Spinal cord (tissue), 10 donors: ENCODE data around the gene SLX1A. TPM values are rescaled to one million over a fixed set of nuclear protein-coding genes. Genes with fewer than 3 reads are reported as not detected.

ENCODE experiments used
- DNase-seq, 6 donors: peaks; one replicate each; pipeline versions ENCODE4 v3.0.0 to v3.0.0-alpha.2; 2013 to 2015; ENCODE audit warnings: low spot score in 6 of 6, low read depth in 4 of 6
- H3K27ac ChIP-seq: one replicate; pipeline ENCODE4 v1.5.1; 2013; ENCODE audit warnings: low read depth, low read length, control low read depth
- H3K27me3 ChIP-seq: one replicate; pipeline ENCODE4 v1.6.1; 2013; ENCODE audit warnings: low read length; ENCODE audit not compliant: control insufficient read depth, insufficient read depth
- H3K36me3 ChIP-seq: one replicate; pipeline ENCODE4 v1.6.1; 2013; ENCODE audit warnings: low read length; ENCODE audit not compliant: control insufficient read depth, insufficient read depth
- H3K4me1 ChIP-seq: one replicate; pipeline ENCODE4 v1.6.1; 2013; ENCODE audit warnings: low read length; ENCODE audit not compliant: control insufficient read depth, insufficient read depth
- H3K4me3 ChIP-seq: one replicate; pipeline ENCODE4 v1.5.1; 2013; ENCODE audit warnings: low read depth, low read length, control low read depth
- H3K9me3 ChIP-seq: one replicate; pipeline ENCODE4 v1.6.1; 2013; ENCODE audit warnings: low read length; ENCODE audit not compliant: control insufficient read depth, insufficient read depth
- WGBS: methylation state at CpG from one replicate; pipeline ENCODE4 v1.1.5; 2013; ENCODE audit warnings: missing lambda C conversion rate; ENCODE audit not compliant: insufficient coverage; 5-methylcytosine and 5-hydroxymethylcytosine counted together
- polyA plus RNA-seq, 2 donors: library from polyadenylated mRNA; unstranded; fragments of 120-200 nt; gene quantifications; one replicate each; pipeline ENCODE4 v1.2.1, GENCODE V29; 2013; ENCODE audit not compliant: insufficient read length in 2 of 2
- total RNA-seq, 2 donors: library from RNA; depleted of rRNA in 1 of 2; stranded (reverse); fragments of 120-200 nt in 1 of 2; fragments of >200 nt in 1 of 2; gene quantifications; one replicate each; pipeline versions ENCODE4 v1.2.3 to v1.2.4, GENCODE V29; 2013 to 2014
- donor health status: healthy.

SLX1A gene
- total and polyA plus RNA-seq, 4 donors: 4.5 to 47.2 (median 28.2) TPM

DNA sequence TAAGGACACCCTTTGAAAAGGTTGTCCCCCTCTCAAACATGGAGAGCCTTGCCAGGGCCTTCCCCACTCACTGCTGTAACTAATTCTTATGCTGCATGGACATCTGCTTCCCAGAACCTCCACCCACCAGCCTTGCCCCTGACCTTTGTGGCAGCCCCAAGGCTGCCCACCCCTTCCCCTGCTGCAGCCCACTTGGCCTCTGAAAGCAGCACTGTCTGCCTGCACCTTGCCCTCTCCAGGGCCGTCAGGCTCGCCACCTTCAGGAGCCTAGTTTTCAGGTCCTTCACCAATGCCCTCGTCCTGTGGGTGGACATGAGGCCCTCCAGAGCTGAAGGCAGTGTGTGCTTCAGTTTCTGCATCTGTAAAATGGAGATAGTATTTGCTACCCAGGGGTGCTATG lies 12.9 kb upstream of the SLX1A start:
- Histone ChIP-seq H3K4me1 (peaks cover 25% of the 10 kb centered on the region), H3K27me3 (no peaks in the 10 kb centered on the region), H3K9me3 (no peaks in the 10 kb centered on the region), H3K36me3 (peaks cover 8% of the 10 kb centered on the region), H3K4me3 (no peak overlapping the region), H3K27ac (no peak overlapping the region)
- DNase-seq: no peak
- 78% methylated on average over 3 of the region's 3 CpGs for WGBS

DNA sequence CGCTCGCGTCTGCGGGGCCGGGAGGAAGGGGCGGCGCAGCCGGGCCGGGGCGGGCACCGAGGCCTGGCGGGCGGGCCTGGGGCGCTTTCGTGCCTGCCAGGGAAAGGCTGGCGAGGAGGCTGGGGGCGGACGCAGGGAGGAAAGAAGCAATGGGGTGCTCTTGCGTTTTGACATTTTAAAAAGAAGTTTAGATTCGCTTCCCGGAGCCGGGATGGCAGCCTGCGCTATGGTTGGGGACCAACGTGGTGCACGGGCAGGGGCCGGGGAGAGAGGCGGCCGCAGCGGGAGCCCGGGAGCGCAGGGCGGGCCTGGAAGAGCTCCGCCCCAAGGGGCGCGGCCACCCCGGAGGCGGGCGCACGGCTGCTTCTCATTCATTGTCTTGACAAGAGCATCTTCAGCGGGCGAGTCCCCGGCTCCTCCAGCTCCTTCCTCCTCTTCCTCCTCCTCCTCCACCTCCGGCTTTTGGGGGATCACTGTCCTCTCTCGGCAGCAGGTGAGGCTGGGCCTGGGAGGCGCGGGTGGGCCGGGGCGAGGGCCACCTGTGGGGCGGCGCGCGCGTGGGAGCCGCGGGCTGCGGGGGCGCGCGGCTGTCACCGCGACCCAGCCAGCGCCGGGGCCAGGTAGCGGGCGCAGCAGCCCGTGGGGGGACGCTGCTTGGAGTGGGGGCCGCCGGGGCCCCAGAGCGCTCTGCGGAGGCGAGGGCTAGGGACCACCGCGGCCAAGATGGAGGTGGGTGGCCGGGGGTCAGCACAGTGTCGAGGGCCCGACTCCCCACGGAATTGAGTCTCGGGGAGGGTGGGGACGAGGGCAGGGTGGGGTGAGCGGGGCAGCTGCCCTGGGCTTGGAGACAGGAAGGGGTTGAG lies 10.2 kb upstream of the SLX1A start, which contains the start of gene CORO1A:
Gene CORO1A, plus strand, starts transcription at position 370 of the 863 bp plus-strand sequence. CDS start 1,608 bp downstream, outside the sequence.
- H3K27me3 ChIP-seq: no peaks in the 10 kb centered on the region
- peaks cover 35% of the 10 kb centered on the region for H3K36me3 ChIP-seq
- WGBS: under 1% methylated on average over 81 of the region's 81 CpGs
- H3K4me3 ChIP-seq: peak within 1 kb of the TSS; percentile 61
- peaks cover 42% of the 10 kb centered on the region for H3K4me1 ChIP-seq
- H3K9me3 ChIP-seq: no peaks in the 10 kb centered on the region
- DNase-seq: peak in 5 of 6 donors; percentile 56 to 95 (median 76)
- H3K27ac ChIP-seq: peak within 1 kb of the TSS; percentile 73

GRCh38 chr16:30184096-30184890 lies 9.4 kb upstream of the SLX1A start:
- H3K9me3 ChIP-seq: no peaks in the 10 kb centered on the region
- peak overlapping the region; percentile 43 for H3K4me3 ChIP-seq
- DNase-seq: peak in 2 of 6 donors; percentile 12 to 32
- H3K36me3 ChIP-seq: peaks cover 35% of the 10 kb centered on the region
- H3K27ac ChIP-seq: no peak overlapping the region
- peaks cover 42% of the 10 kb centered on the region for H3K4me1 ChIP-seq
- H3K27me3 ChIP-seq: no peaks in the 10 kb centered on the region
- 43% methylated on average over 17 of the region's 24 CpGs for WGBS

GRCh38 chr16:30184891-30185682 lies 8.6 kb upstream of the SLX1A start:
- Histone ChIP-seq H3K4me3 (peak overlapping the region; percentile 43), H3K36me3 (peaks cover 35% of the 10 kb centered on the region), H3K27me3 (no peaks in the 10 kb centered on the region), H3K27ac (no peak overlapping the region), H3K9me3 (no peaks in the 10 kb centered on the region), H3K4me1 (peaks cover 42% of the 10 kb centered on the region)
- no peak for DNase-seq
- 78% methylated on average over 13 of the region's 13 CpGs for WGBS

- H3K27me3 ChIP-seq: no peaks in the 10 kb centered on the region
- H3K27ac ChIP-seq: no peak overlapping the region
- peaks cover 42% of the 10 kb centered on the region for H3K4me1 ChIP-seq
- H3K9me3 ChIP-seq: no peaks in the 10 kb centered on the region
- H3K4me3 ChIP-seq: no peak overlapping the region
- 87% methylated on average over 12 of the region's 15 CpGs for WGBS
- peak in 1 of 6 donors; percentile 4 for DNase-seq
- H3K36me3 ChIP-seq: peaks cover 35% of the 10 kb centered on the region
These were observed 7.8 kb upstream of the SLX1A start for GRCh38 chr16:30185683-30186421.

- WGBS: 87% methylated on average over 8 of the region's 9 CpGs
- Histone ChIP-seq H3K36me3 (peaks cover 35% of the 10 kb centered on the region), H3K4me3 (no peak overlapping the region), H3K4me1 (peaks cover 42% of the 10 kb centered on the region), H3K27ac (no peak overlapping the region), H3K9me3 (no peaks in the 10 kb centered on the region), H3K27me3 (no peaks in the 10 kb centered on the region)
- no peak for DNase-seq
These were observed 7.3 kb upstream of the SLX1A start for GRCh38 chr16:30186444-30186781.

DNA sequence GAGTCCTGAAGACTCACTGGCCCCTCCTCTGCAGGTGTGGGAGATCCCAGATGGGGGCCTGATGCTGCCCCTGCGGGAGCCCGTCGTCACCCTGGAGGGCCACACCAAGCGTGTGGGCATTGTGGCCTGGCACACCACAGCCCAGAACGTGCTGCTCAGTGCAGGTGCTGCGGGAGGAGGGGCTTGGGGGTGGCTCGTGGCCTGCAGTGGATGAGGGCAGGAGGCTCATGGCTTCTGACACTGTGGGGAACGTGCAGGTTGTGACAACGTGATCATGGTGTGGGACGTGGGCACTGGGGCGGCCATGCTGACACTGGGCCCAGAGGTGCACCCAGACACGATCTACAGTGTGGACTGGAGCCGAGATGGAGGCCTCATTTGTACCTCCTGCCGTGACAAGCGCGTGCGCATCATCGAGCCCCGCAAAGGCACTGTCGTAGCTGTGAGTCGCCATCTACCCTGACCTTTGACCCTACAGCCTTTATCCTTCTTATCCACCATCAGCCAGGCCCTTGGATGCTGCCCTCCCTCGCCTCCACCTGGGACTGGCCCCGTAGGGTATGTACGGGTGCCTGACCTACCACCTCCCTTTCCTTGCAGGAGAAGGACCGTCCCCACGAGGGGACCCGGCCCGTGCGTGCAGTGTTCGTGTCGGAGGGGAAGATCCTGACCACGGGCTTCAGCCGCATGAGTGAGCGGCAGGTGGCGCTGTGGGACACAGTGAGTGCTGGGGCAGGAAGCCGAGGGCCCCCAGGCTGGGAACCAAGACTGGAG lies 6.7 kb upstream of the SLX1A start:
- no peak overlapping the region for H3K4me3 ChIP-seq
- no peaks in the 10 kb centered on the region for H3K9me3 ChIP-seq
- 62% methylated on average over 35 of the region's 36 CpGs for WGBS
- peaks cover 42% of the 10 kb centered on the region for H3K4me1 ChIP-seq
- peak in 2 of 6 donors; percentile 10 to 29 for DNase-seq
- H3K27me3 ChIP-seq: no peaks in the 10 kb centered on the region
- H3K27ac ChIP-seq: no peak overlapping the region
- peaks cover 35% of the 10 kb centered on the region for H3K36me3 ChIP-seq

GRCh38 chr16:30187556-30187865 lies 6.2 kb upstream of the SLX1A start:
- Histone ChIP-seq H3K27me3 (no peaks in the 10 kb centered on the region), H3K4me1 (peaks cover 42% of the 10 kb centered on the region), H3K36me3 (peaks cover 35% of the 10 kb centered on the region), H3K27ac (no peak overlapping the region), H3K4me3 (no peak overlapping the region), H3K9me3 (no peaks in the 10 kb centered on the region)
- DNase-seq: no peak
- 52% methylated on average over 3 of the region's 9 CpGs for WGBS
